GM10266 (cell line): ENCODE data around the gene PAN3.

Source experiments
- DNase-seq: peaks from one replicate; pipeline ENCODE4 v3.0.0; 2012; ENCODE audit errors: extremely low spot score
- CTCF ChIP-seq: IDR thresholded peaks from 2 replicates; pipeline ENCODE4 v1.5.1; 2012; ENCODE audit warnings: mild to moderate bottlenecking, low read depth; ENCODE audit not compliant: control insufficient read depth, insufficient read depth; ENCODE audit errors: missing control alignments

The PAN3 gene

GRCh38 chr13:28333204-28333881, 195.0 kb downstream of the PAN3 start:
- no peak for TF ChIP-seq CTCF

GRCh38 chr13:28336193-28336657, 197.9 kb downstream of the PAN3 start:
- no peak for DNase-seq
- TF ChIP-seq CTCF: no peak

More at GRCh38 chr13:28333204-28333881, 195.0 kb downstream of the PAN3 start:
- no peak for DNase-seq

GRCh38 chr13:28337166-28338005, 199.0 kb downstream of the PAN3 start:
- no peak for TF ChIP-seq CTCF
- no peak for DNase-seq

- no peak for DNase-seq
- TF ChIP-seq CTCF: no peak
Measured at GRCh38 chr13:28338006-28338574, 199.7 kb downstream of the PAN3 start.

GRCh38 chr13:28338742-28339141, 200.4 kb downstream of the PAN3 start:
- TF ChIP-seq CTCF: no peak
- no peak for DNase-seq

- TF ChIP-seq CTCF: no peak
- DNase-seq: no peak
Measured at GRCh38 chr13:28339419-28339818, 201.1 kb downstream of the PAN3 start.
